Tibial nerve (tissue), 4 donors: Measurements from ENCODE around the gene MYO7A.

ENCODE experiments used
- CTCF ChIP-seq, 5 experiments: fragments of 200-600 bp in 3 of 5; fragments of 450-650 bp in 2 of 5; sonication (generic) in 3 of 5; IDR thresholded peaks; one replicate each; pipeline ENCODE4 v1.5.1; 2016 to 2019; ENCODE audit warnings: antibody characterized with exemption in 5 of 5, mild to moderate bottlenecking in 3 of 5, moderate library complexity in 2 of 5
- EP300 ChIP-seq, 2 donors: sonication (generic); formaldehyde crosslinking; IDR thresholded peaks; one replicate each; pipeline ENCODE4 v1.6.1; 2017; ENCODE audit warnings: antibody characterized with exemption in 2 of 2, mild to moderate bottlenecking in 1 of 2
- POLR2A ChIP-seq, 2 donors: fragments of 450-650 bp; IDR thresholded peaks; one replicate each; pipeline ENCODE4 v1.6.1; 2017; ENCODE audit warnings: antibody characterized with exemption in 2 of 2, mild to moderate bottlenecking in 2 of 2, moderate library complexity in 2 of 2

GRCh38 chr11:77118086-77118485, 10.0 kb upstream of the MYO7A start:
- TF ChIP-seq POLR2A (IDR thresholded peaks at IDR 0.05) (no peak), CTCF (IDR thresholded peaks at IDR 0.05) (no peak), EP300 (IDR thresholded peaks at IDR 0.05) (no peak)
